Keratinocyte (primary cell): Measurements from ENCODE around the gene FNIP2. TPM values are rescaled to one million over a fixed set of nuclear protein-coding genes. Genes with fewer than 3 reads are reported as not detected.

Experiments used
- DNase-seq: peaks from one replicate; pipeline ENCODE4 v3.0.0-alpha.2; 2011; ENCODE audit warnings: low read depth, missing footprints, low spot score
- FAIRE-seq: peaks from 2 replicates; lab custom pipeline; 2011; peaks lifted over from hg19 to GRCh38; lab: Jason Lieb, UNC
- H2AFZ ChIP-seq: 2 replicates; pipeline ENCODE4 v1.6.0; 2012; ENCODE audit warnings: low read length, control low read depth, inconsistent platforms; ENCODE audit not compliant: control insufficient read depth
- H3K27ac ChIP-seq: 2 replicates; pipeline ENCODE4 v1.5.1; 2011; ENCODE audit warnings: low read length; ENCODE audit not compliant: control insufficient read depth, insufficient read depth
- H3K27me3 ChIP-seq: 3 replicates; pipeline ENCODE4 v1.6.0; 2011; ENCODE audit warnings: low read length; ENCODE audit not compliant: control insufficient read depth, insufficient read depth; ENCODE audit errors: extremely low read depth
- H3K36me3 ChIP-seq, 2 experiments: 2 replicates in 1 of 2; 3 replicates in 1 of 2; pipeline ENCODE4 v1.5.1; 2011; ENCODE audit warnings: low read length in 2 of 2, mild to moderate bottlenecking in 1 of 2; ENCODE audit not compliant: control insufficient read depth in 2 of 2, insufficient read depth in 2 of 2; ENCODE audit errors: extremely low read depth in 1 of 2
- H3K4me1 ChIP-seq: 3 replicates; pipeline ENCODE4 v1.5.1; 2011; ENCODE audit warnings: low read length; ENCODE audit not compliant: control insufficient read depth, insufficient read depth; ENCODE audit errors: extremely low read depth
- H3K4me2 ChIP-seq: 3 replicates; pipeline ENCODE4 v1.6.0; 2011; ENCODE audit warnings: low read depth, low read length; ENCODE audit not compliant: control insufficient read depth, insufficient read depth; ENCODE audit errors: extremely low read depth
- H3K4me3 ChIP-seq, 3 experiments: fragments of 200-600 bp in 1 of 3; sonication (generic) in 1 of 3; 2 replicates in 2 of 3; 3 replicates in 1 of 3; pipeline ENCODE4 v1.5.1; 2011 to 2016; ENCODE audit warnings: low read length in 3 of 3, mild to moderate bottlenecking in 3 of 3, control low read depth in 2 of 3, inconsistent platforms in 1 of 3, low read depth in 1 of 3, mixed read lengths in 1 of 3, mixed run types in 1 of 3, moderate library complexity in 1 of 3; ENCODE audit not compliant: control insufficient read depth in 2 of 3, insufficient read depth in 2 of 3; ENCODE audit errors: extremely low read depth in 1 of 3
- H3K79me2 ChIP-seq: 2 replicates; pipeline ENCODE4 v1.6.0; 2012; ENCODE audit warnings: low read length; ENCODE audit not compliant: control insufficient read depth, insufficient read depth
- H3K9ac ChIP-seq: 3 replicates; pipeline ENCODE4 v1.6.0; 2011; ENCODE audit warnings: low read length; ENCODE audit not compliant: control insufficient read depth, insufficient read depth; ENCODE audit errors: extremely low read depth
- H3K9me1 ChIP-seq: 3 replicates; pipeline ENCODE4 v1.6.0; 2011; ENCODE audit warnings: low read length; ENCODE audit not compliant: control insufficient read depth, insufficient read depth; ENCODE audit errors: extremely low read depth
- H3K9me3 ChIP-seq: 2 replicates; pipeline ENCODE4 v1.5.1; 2012; ENCODE audit warnings: low read depth, low read length; ENCODE audit not compliant: control insufficient read depth
- H4K20me1 ChIP-seq: 3 replicates; pipeline ENCODE4 v1.6.0; 2011; ENCODE audit warnings: low read length; ENCODE audit not compliant: control insufficient read depth, insufficient read depth; ENCODE audit errors: extremely low read depth
- EZH2 ChIP-seq: IDR thresholded peaks from one replicate; pipeline ENCODE4 v1.6.1; 2012; ENCODE audit warnings: inconsistent platforms, mild to moderate bottlenecking, low read length, moderate library complexity
- dilution Hi-C: fragments of 300-500 bp; cut with MboI; formaldehyde crosslinking; loops from one replicate; pipeline ENCODE4 v1.7.0; 2020; ENCODE audit warnings: low sequenced_read_pairs; ENCODE audit not compliant: extremely low pct_ligation_motif_present
- polyA plus RNA-seq, 5 experiments: library from polyadenylated mRNA; depleted of rRNA in 3 of 5; stranded (reverse) in 3 of 5; stranded (forward) in 1 of 5; unstranded in 1 of 5; fragments of >200 nt; gene quantifications; 1 replicate in 1 of 5; 2 replicates in 3 of 5; 3 replicates in 1 of 5; pipeline versions ENCODE4 v1.2.1 to v1.2.3, GENCODE V29; 2011 to 2012; ENCODE audit warnings: missing spikeins in 2 of 5, low read depth in 1 of 5, low replicate concordance in 1 of 5
- TF ChIP-seq, protein P1 (sequence below), 3 experiments: IDR thresholded peaks in 1 of 3; conservative IDR thresholded peaks in 1 of 3; optimal IDR thresholded peaks in 1 of 3; 2 replicates in 2 of 3; 3 replicates in 1 of 3; pipeline versions ENCODE3 to v1.5.1; 2011; ENCODE audit warnings: low read length in 3 of 3, mild to moderate bottlenecking in 3 of 3, moderate library complexity in 2 of 3, control low read depth in 1 of 3, inconsistent platforms in 1 of 3; ENCODE audit not compliant: insufficient read depth in 2 of 3; ENCODE audit errors: extremely low read depth in 1 of 3

FNIP2 gene
- polyA plus RNA-seq, 1 donor (not counting 4 experiments of a cell fraction or from before 2014, with no cell fraction given): 6.2 TPM

GRCh38 chr4:158817562-158818296, 48.9 kb downstream of the FNIP2 start:
- no peaks in the 10 kb centered on the region for H3K9me3 ChIP-seq
- H3K9me1 ChIP-seq: no peaks in the 10 kb centered on the region
- no peaks in the 10 kb centered on the region for H4K20me1 ChIP-seq
- H3K27me3 ChIP-seq: no peaks in the 10 kb centered on the region
- no peak overlapping the region for H2AFZ ChIP-seq
- H3K4me3 ChIP-seq: no peak overlapping the region
- H3K36me3 ChIP-seq: no peaks in the 10 kb centered on the region
- FAIRE-seq (peak; percentile 13), DNase-seq (no peak)
- peaks cover 2% of the 10 kb centered on the region for H3K4me1 ChIP-seq
- no peak overlapping the region for H3K4me2 ChIP-seq
- H3K79me2 ChIP-seq: peaks cover 8% of the 10 kb centered on the region
- TF ChIP-seq EZH2: no peak
- TF ChIP-seq, protein P1, sequence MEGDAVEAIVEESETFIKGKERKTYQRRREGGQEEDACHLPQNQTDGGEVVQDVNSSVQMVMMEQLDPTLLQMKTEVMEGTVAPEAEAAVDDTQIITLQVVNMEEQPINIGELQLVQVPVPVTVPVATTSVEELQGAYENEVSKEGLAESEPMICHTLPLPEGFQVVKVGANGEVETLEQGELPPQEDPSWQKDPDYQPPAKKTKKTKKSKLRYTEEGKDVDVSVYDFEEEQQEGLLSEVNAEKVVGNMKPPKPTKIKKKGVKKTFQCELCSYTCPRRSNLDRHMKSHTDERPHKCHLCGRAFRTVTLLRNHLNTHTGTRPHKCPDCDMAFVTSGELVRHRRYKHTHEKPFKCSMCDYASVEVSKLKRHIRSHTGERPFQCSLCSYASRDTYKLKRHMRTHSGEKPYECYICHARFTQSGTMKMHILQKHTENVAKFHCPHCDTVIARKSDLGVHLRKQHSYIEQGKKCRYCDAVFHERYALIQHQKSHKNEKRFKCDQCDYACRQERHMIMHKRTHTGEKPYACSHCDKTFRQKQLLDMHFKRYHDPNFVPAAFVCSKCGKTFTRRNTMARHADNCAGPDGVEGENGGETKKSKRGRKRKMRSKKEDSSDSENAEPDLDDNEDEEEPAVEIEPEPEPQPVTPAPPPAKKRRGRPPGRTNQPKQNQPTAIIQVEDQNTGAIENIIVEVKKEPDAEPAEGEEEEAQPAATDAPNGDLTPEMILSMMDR (optimal IDR thresholded peaks at IDR 0.05 in 1 of 3, IDR thresholded peaks at IDR 0.05 in 1 of 3, conservative IDR thresholded peaks at IDR 0.05 in 1 of 3; ENCODE audit: extremely low read depth in 1 of 3, insufficient read depth in 2 of 3, low read length in 3 of 3): no peak
- no peak overlapping the region for H3K27ac ChIP-seq
- dilution Hi-C loops: no loop called here
- no peak overlapping the region for H3K9ac ChIP-seq

DNA sequence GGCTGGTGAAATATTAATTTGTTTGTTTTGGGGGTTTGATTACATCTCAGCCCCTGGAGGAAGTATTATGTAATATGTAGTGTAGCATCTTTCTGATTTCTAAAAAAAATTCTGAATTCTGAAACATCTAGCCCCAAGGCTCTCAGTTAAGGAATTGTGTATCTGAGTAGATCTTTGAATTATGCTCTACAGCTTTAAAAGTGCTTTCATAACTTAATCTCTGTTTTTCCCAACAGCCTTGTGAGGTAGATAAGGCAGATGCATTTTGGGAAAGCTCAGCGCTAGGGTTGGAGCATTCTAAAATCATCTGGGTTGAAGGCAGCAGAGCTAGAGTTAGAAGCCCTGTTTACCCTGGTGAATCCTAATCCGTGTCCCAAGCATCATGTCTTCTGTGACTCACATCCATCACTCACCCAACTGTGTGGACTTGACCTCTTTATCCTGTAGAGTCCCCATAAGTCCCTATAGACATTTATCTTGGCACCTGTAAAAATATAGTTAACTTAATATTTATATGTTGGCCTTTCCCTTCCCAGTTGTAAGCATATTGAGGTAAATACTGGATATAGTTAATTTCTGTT, 49.8 kb downstream of the FNIP2 start:
- H3K9ac ChIP-seq: no peak overlapping the region
- FAIRE-seq: no peak
- H3K9me3 ChIP-seq: no peaks in the 10 kb centered on the region
- no peak for DNase-seq
- no peaks in the 10 kb centered on the region for H3K9me1 ChIP-seq
- no peak overlapping the region for H3K4me3 ChIP-seq
- H4K20me1 ChIP-seq: no peaks in the 10 kb centered on the region
- H3K4me2 ChIP-seq: no peak overlapping the region
- H3K79me2 ChIP-seq: peaks cover 6% of the 10 kb centered on the region
- dilution Hi-C loops: no loop called here
- H3K36me3 ChIP-seq: no peaks in the 10 kb centered on the region
- H2AFZ ChIP-seq: no peak overlapping the region
- H3K27me3 ChIP-seq: no peaks in the 10 kb centered on the region
- peaks cover 2% of the 10 kb centered on the region for H3K4me1 ChIP-seq
- TF ChIP-seq EZH2: no peak
- TF ChIP-seq, protein P1 (optimal IDR thresholded peaks at IDR 0.05 in 1 of 3, IDR thresholded peaks at IDR 0.05 in 1 of 3, conservative IDR thresholded peaks at IDR 0.05 in 1 of 3; ENCODE audit: extremely low read depth in 1 of 3, insufficient read depth in 2 of 3, low read length in 3 of 3): no peak
- no peak overlapping the region for H3K27ac ChIP-seq
